Activated CD4-positive, alpha-beta T cell treated with anti-CD3 and anti-CD28 coated beads, Interleukin-2, amount 10 ng/mL, durations not matched to agents 7 days and 5 days (primary cell): ENCODE measurements around the gene CALM3. TPM values are rescaled to one million over a fixed set of nuclear protein-coding genes. Genes with fewer than 3 reads are reported as not detected.
A peak's percentile ranks its signal among the peaks of the same experiment; 100 is the strongest.
"Not testable (repeated sequence)": the region's sequence is repeated elsewhere in the genome, so short reads cannot be mapped to it uniquely, and the experiment has no call there.

Source experiments
- CTCF ChIA-PET: fragments of 350-600 bp; sonication (Branson Sonifier 250); formaldehyde crosslinking; loops from one replicate; lab custom pipeline; 2021; ENCODE audit warnings: antibody characterized with exemption; lab: Charles Lee
- POLR2A ChIA-PET: fragments of 350-600 bp; sonication (Branson Sonifier 250); formaldehyde crosslinking; loops from one replicate; lab custom pipeline; 2021; ENCODE audit warnings: antibody characterized with exemption; lab: Charles Lee
- DNase-seq: peaks from one replicate; pipeline ENCODE4 v3.0.0-alpha.2; 2020
- H3K27ac Mint-ChIP-seq: one replicate; pipeline ENCODE4 v1.8.0; 2021; ENCODE audit warnings: mild to moderate bottlenecking, moderate library complexity, mixed read lengths
- H3K27me3 Mint-ChIP-seq: one replicate; pipeline ENCODE4 v1.8.0; 2021; ENCODE audit warnings: mixed read lengths
- H3K36me3 Mint-ChIP-seq: one replicate; pipeline ENCODE4 v1.8.0; 2021; ENCODE audit warnings: low read depth, mixed read lengths
- H3K4me1 Mint-ChIP-seq: one replicate; pipeline ENCODE4 v1.8.0; 2021; ENCODE audit warnings: mixed read lengths
- H3K4me3 Mint-ChIP-seq: one replicate; pipeline ENCODE4 v1.8.0; 2021; ENCODE audit warnings: mild to moderate bottlenecking, moderate library complexity, mixed read lengths
- H3K9me3 Mint-ChIP-seq: one replicate; pipeline ENCODE4 v1.8.0; 2021; ENCODE audit warnings: mixed read lengths
- total RNA-seq, 2 experiments: library from RNA; stranded (reverse); gene quantifications; one replicate each; pipeline ENCODE4 v1.2.3, GENCODE V29; 2021

Gene CALM3
- total RNA-seq, result 100 to 1,000 TPM; 700 to 784 TPM

DNA sequence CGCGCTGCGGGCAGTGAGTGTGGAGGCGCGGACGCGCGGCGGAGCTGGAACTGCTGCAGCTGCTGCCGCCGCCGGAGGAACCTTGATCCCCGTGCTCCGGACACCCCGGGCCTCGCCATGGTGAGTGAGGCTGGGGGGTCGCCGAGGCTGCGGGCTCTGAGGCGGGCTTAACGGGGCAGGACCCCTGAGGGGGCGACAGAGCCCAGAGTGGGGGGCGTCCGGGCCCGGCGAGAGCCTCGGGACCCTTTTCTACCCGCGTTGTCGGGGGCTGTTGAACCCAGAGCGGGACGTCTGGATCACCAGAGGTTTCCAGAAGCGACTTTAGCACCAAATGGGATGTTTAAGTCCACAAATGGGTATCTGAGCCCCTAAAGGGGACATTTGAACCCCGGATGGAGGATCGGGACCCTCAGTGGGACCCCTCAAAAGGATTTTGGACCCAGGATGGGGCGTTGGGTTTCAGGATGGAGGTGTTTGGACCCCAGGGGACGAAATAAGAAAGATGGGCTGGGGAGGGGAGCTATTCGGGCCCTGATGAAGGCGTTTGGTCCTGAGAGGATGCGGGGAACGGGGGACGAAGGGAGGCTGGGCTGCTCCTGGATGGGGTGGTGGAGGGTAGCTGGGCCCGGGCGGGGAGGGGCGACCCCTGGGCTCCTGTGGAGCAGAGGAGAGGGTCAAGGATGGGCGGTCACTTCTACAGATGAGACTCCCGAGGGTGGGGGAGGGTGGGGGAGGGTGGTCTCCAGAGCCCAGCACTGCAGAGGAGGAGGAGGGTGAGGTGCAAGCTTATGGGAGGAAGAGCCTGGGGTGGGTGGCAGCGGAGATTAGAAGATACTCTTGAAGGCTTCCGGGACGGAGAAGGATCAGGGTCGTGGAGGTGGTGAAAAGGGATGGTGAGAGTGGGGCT, at the start of gene CALM3:
Gene CALM3, plus strand, starts transcription at position 13 of the 907 bp plus-strand sequence. Its CDS starts 105 bp downstream, at position 118.
- DNase-seq, result no peak
- CTCF ChIA-PET, result interaction anchor here (0.6 to 5.3 kb wide), 14 partner anchors 8 to 600 kb away, joined by 3 to 30 read pairs (median 4); partner anchors contain the start of gene DACT3
- H3K27ac Mint-ChIP-seq, result peak within 1 kb of the TSS; percentile 100
- H3K4me3 Mint-ChIP-seq, result peak within 1 kb of the TSS; percentile 95
- peaks cover 41% of the 10 kb centered on the region for H3K36me3 Mint-ChIP-seq
- peaks cover 10% of the 10 kb centered on the region for H3K9me3 Mint-ChIP-seq
- POLR2A ChIA-PET, result interaction anchor here (1.1 to 4.0 kb wide), 3 partner anchors 10 to 78 kb away, joined by 3 to 26 read pairs (median 4); no protein-coding TSS in a partner anchor
- H3K4me1 Mint-ChIP-seq, result peaks cover 35% of the 10 kb centered on the region
- peaks cover 5% of the 10 kb centered on the region for H3K27me3 Mint-ChIP-seq

DNA sequence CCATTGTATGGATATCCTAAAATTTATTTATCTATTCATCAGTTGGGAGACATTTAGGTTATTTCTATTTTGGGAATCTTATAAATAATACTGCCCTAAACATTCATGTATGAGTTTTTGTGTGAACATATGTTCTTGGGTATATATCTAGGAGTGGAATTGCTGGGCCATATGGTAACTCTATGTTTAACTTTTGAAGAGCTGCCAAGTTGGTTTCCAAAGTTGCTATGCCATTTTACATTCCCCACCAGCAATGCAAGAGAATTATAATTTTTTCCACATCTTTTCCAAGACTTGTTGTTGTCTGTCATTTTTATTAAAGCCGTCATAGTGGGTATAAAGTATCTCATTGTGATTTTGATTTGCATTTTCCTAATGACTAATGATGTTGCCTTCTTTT, 48.2 kb upstream of the CALM3 start:
- Mint-ChIP-seq H3K27ac (no peak overlapping the region), H3K9me3 (peaks cover 26% of the 10 kb centered on the region), H3K4me3 (no peak overlapping the region), H3K4me1 (no peaks in the 10 kb centered on the region), H3K27me3 (peaks cover 28% of the 10 kb centered on the region), H3K36me3 (no peaks in the 10 kb centered on the region)
- POLR2A ChIA-PET, result no interaction called here
- no peak for DNase-seq
- CTCF ChIA-PET, result no interaction called here

DNA sequence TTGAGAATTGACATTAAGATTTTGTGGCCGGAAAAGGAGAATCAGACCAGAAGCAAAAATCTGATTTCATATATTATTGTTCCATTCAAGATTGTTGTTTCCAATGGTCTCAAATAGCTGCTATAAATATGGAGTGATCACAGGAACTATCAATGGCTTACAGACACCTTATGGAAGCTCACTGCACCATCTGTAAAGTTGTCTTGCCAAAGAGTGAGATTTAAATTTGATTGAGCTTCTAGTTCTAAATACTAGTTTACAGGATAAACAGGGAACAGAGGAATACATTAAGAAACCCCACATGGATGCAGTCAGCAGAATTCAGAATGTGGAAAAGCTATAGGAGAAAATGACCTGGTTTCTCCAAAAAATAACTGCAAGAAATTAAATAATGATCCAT, 47.0 kb upstream of the CALM3 start:
- H3K27me3 Mint-ChIP-seq, result peaks cover 28% of the 10 kb centered on the region
- no peak overlapping the region for H3K27ac Mint-ChIP-seq
- H3K4me1 Mint-ChIP-seq, result no peaks in the 10 kb centered on the region
- POLR2A ChIA-PET, result no interaction called here
- no peaks in the 10 kb centered on the region for H3K36me3 Mint-ChIP-seq
- no peak for DNase-seq
- H3K9me3 Mint-ChIP-seq, result peaks cover 23% of the 10 kb centered on the region
- CTCF ChIA-PET, result interaction anchor here (1.4 kb wide), 1 partner anchor 38 kb away, joined by 3 read pairs; no protein-coding TSS in a partner anchor
- no peak overlapping the region for H3K4me3 Mint-ChIP-seq

DNA sequence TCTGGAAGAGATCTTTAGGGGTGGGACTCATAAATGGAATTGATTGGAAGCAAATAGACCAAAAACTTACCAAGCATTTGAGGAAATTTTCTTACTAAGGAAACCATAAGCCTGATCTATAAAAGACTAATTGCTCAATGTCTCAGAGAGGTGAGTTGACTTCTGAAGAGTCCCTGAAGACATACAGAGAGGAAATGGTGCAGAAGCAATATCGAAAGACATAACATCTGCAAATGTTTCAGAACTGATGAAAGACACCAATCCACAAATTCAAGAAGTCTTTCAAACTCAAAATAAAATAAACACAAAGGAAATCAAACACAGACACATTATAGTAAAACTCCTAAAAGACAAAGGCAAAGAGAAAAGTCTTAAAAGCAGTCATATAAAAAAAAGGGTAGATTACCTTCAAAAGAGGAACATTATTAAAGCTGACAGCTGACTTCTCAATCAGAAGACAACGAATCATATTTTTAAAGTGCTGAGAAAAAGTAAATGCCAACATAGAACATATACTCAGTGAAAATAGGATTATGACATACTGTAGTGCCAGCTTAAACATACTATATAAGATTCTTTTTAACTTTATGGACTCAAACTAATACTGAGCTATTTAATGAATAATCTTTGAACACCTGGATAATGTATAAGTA, 45.4 kb upstream of the CALM3 start:
- Mint-ChIP-seq H3K27me3 (peaks cover 24% of the 10 kb centered on the region), H3K27ac (no peak overlapping the region), H3K36me3 (no peaks in the 10 kb centered on the region), H3K4me1 (no peaks in the 10 kb centered on the region), H3K9me3 (peaks cover 12% of the 10 kb centered on the region), H3K4me3 (no peak overlapping the region)
- ChIA-PET POLR2A (no interaction called here), CTCF (interaction anchor here (0.6 to 1.0 kb wide), 2 partner anchors 11 to 1204 kb away, joined by 3 read pairs; no protein-coding TSS in a partner anchor)
- no peak for DNase-seq

DNA sequence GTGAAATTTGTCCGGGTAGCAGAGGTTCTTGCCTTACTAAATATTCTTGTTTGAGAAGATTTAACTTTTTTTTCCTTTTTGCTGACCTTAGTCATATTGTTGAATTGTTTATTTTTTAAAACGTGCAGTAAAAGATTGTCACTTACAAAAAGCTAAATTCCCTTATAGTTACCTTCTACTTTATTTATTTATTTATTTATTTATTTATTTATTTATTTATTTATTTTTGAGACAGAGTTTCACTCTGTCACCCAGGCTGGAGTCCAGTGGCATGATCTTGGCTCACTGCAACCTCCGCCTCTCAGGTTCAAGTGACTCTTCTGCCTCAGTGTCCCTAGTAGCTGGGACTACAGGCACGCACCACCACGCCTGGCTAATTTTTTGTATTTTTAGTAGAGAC, 44.7 kb upstream of the CALM3 start:
- POLR2A ChIA-PET, H3K27ac Mint-ChIP-seq, H3K9me3 Mint-ChIP-seq, DNase-seq, H3K4me1 Mint-ChIP-seq, H3K36me3 Mint-ChIP-seq, H3K4me3 Mint-ChIP-seq: not testable (repeated sequence)
- CTCF ChIA-PET, result interaction anchor here (1.0 kb wide), 1 partner anchor 23 kb away, joined by 5 read pairs; no protein-coding TSS in a partner anchor
- peaks cover 19% of the 10 kb centered on the region for H3K27me3 Mint-ChIP-seq

DNA sequence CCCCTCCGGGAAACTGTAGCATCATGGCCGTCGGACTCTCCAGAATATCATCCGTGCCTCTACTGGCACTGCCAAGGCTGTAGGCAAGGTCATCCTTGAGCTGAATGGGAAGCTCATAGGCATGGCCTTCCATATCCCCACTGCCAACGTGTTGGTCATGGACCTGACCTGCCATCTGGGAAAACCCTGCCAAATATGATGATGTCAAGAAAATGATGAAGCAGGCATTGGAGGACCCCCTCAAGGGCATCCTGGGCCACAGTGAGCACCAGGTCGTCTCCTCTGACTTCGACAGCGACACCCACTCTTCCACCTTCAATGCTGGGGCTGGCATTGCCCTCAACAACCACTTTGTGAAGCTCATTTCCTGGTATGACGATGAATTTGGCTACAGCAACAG, 41.9 kb upstream of the CALM3 start:
- Mint-ChIP-seq H3K27ac (no peak overlapping the region), H3K27me3 (peaks cover 11% of the 10 kb centered on the region), H3K36me3 (no peaks in the 10 kb centered on the region), H3K4me1 (peaks cover 4% of the 10 kb centered on the region), H3K4me3 (no peak overlapping the region), H3K9me3 (no peaks in the 10 kb centered on the region)
- ChIA-PET POLR2A (no interaction called here), CTCF (interaction anchor here (0.7 to 1.2 kb wide), 2 partner anchors 12 to 103 kb away, joined by 3 read pairs; no protein-coding TSS in a partner anchor)
- DNase-seq, result no peak

DNA sequence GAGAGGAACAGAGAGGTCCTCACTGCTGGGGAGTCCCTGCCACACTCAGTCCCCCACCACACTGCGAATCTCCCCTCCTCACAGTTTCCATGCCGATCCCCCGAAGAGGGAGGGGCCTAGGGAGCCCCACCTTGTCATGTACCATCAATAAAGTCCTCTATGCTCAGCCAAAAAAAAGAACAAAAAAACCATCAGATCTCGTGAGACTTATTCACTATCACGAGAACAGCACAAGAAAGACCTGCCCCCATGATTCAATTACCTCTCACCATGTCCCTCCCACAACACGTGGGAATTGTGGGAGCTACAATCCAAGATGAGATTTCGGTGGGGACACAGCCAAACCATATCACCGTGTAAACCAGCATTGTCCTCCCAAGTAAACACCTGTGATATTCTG, 41.5 kb upstream of the CALM3 start:
- DNase-seq, POLR2A ChIA-PET, H3K27me3 Mint-ChIP-seq, H3K27ac Mint-ChIP-seq, H3K4me1 Mint-ChIP-seq, H3K4me3 Mint-ChIP-seq, H3K36me3 Mint-ChIP-seq, H3K9me3 Mint-ChIP-seq: not testable (repeated sequence)
- CTCF ChIA-PET, result interaction anchor here (0.7 to 1.2 kb wide), 2 partner anchors 12 to 102 kb away, joined by 3 read pairs; no protein-coding TSS in a partner anchor

DNA sequence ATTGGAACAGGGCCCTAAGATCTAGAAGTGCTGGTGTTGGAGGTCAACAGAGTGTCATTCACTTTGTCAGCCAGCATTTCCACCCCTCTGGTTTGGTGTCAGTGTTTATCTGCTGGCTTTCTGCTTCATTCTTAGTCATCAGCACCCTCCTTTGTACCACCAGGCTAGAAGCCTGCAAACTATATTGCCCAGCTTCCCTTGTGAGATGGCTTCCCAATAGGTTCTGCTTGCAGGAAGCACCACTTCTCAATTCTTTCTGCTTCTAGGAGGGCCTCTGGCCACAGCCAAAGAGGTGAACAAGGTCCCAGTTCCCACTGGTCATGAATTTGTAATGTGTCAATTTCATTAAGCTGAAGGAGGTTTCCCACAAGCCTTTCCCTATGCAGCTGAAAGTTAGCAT, 36.4 kb upstream of the CALM3 start:
- no peak for DNase-seq
- Mint-ChIP-seq H3K27ac (no peak overlapping the region), H3K4me3 (no peak overlapping the region), H3K27me3 (no peaks in the 10 kb centered on the region), H3K36me3 (no peaks in the 10 kb centered on the region), H3K9me3 (no peaks in the 10 kb centered on the region), H3K4me1 (peaks cover 4% of the 10 kb centered on the region)
- ChIA-PET POLR2A (no interaction called here), CTCF (no interaction called here)

DNA sequence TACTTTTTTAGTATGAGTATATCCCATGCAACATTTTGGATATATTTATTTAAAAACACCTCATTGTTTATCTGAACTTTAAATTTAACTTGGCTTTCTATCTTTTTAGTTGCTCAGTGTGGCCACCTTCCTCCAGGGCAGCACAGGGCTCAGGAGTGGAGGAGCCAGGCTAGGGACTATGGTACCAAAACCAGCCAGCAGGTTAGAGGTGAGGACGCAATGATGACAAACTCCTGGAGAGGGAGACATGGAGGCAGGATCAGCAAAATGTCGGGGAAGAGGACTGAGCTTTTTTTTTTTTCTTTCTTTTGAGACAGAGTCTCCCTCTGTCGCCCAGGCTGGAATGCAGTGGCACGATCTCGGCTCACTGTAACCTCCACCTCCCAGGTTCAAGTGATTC, 29.6 kb upstream of the CALM3 start:
- Mint-ChIP-seq H3K9me3 (no peaks in the 10 kb centered on the region), H3K4me1 (peaks cover 23% of the 10 kb centered on the region), H3K27ac (no peak overlapping the region), H3K36me3 (peaks cover 2% of the 10 kb centered on the region), H3K27me3 (peaks cover 9% of the 10 kb centered on the region), H3K4me3 (no peak overlapping the region)
- peak; percentile 35 for DNase-seq
- ChIA-PET CTCF (interaction anchor here (0.6 to 1.3 kb wide), 5 partner anchors 12 to 106 kb away, joined by 3 read pairs; no protein-coding TSS in a partner anchor), POLR2A (interaction anchor here (0.7 kb wide), 1 partner anchor 201 kb away, joined by 5 read pairs; no protein-coding TSS in a partner anchor)

DNA sequence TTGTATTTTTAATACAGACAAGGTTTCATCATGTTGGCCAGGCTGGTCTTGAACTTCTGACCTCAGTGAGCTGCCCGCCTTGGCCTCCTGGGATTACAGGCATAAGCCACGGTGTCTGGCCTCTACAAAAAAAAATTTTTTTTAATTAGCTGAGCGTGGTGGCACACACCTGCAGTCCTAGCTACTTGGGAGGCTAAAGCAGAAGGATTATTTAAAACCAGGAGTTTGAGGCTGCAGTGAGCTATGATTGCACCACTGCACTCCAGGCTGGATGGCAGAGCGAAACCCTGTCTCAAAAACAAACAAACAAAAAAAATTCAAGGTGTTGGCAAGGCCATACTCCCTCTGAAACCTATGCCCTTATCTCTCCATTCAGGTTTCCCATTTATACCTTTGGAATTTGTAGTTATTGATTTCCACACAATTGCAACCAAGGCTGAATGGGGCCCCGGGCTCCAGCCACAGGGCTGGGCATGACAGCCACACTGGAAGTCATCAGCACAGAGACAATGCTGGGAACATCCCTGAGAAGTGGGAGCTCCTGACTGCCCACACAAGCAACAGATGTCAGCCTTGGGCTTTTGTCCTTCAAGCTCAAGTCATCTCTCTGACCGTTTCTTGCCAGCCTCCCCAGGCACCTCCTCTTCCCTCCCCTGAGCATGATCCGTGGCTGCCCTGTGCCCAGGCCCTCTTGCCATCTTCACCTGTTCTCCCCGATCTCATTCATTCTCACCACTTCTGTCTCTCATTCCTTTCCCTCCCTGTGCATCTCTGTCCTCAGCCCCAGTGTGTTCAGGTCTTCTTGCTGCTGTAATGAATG, 27.2 kb upstream of the CALM3 start:
- no peak for DNase-seq
- POLR2A ChIA-PET, result no interaction called here

DNA sequence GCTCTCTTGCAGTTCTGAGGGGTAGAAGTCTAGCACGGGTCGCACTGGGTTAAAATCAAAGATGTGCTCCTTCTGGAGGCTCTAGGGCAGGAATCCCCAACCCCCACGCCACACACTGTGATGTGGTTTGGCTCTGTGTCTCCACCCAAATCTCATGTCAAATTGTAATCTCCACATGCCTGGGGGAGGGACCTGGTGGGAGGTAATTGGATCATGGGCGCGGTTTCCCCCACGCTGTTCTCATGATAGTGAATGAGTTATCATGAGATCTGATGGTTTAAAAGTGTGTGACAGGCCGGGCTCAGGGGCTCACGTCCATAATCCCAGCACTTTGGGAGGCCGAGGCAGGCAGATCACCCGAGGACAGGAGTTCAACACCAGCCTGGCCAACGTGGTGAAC, 26.6 kb upstream of the CALM3 start:
- H3K36me3 Mint-ChIP-seq, result peaks cover 4% of the 10 kb centered on the region
- H3K27ac Mint-ChIP-seq, result peak overlapping the region; percentile 16
- POLR2A ChIA-PET, result no interaction called here
- no peak overlapping the region for H3K4me3 Mint-ChIP-seq
- peak; percentile 68 for DNase-seq
- peaks cover 31% of the 10 kb centered on the region for H3K4me1 Mint-ChIP-seq
- peaks cover 9% of the 10 kb centered on the region for H3K27me3 Mint-ChIP-seq
- CTCF ChIA-PET, result interaction anchor here (0.6 kb wide), 1 partner anchor 92 kb away, joined by 3 read pairs; no protein-coding TSS in a partner anchor
- no peaks in the 10 kb centered on the region for H3K9me3 Mint-ChIP-seq

More for the DNA sequence above, 27.2 kb upstream of the CALM3 start:
- Mint-ChIP-seq H3K9me3 (no peaks in the 10 kb centered on the region), H3K27me3 (peaks cover 9% of the 10 kb centered on the region), H3K36me3 (peaks cover 4% of the 10 kb centered on the region), H3K4me1 (peaks cover 31% of the 10 kb centered on the region), H3K27ac (peak overlapping the region; percentile 16), H3K4me3 (no peak overlapping the region)
- CTCF ChIA-PET, result no interaction called here

DNA sequence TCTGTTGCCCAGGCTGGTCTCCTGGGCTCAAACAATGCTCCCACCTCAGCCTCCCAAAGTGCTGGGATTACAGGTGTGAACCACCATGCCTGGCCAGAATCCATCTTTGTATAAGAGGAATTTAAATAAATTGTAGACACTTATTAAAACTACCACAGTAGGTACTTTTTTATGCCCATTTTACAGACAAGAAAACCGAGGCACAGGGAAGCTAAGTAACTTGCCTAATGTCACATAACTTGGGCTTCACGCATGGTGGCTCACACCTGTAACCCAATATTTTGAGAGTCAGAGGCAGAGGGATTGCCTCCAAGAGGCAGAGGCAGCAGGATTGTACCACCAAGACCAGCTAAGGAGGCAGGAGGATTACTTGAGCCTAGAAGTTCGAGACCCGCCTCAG, 22.7 kb upstream of the CALM3 start:
- no peaks in the 10 kb centered on the region for H3K9me3 Mint-ChIP-seq
- ChIA-PET POLR2A (no interaction called here), CTCF (interaction anchor here (0.8 kb wide), 1 partner anchor 84 kb away, joined by 3 read pairs; no protein-coding TSS in a partner anchor)
- H3K36me3 Mint-ChIP-seq, result peaks cover 4% of the 10 kb centered on the region
- H3K27ac Mint-ChIP-seq, result no peak overlapping the region
- DNase-seq, result no peak
- peaks cover 2% of the 10 kb centered on the region for H3K27me3 Mint-ChIP-seq
- peaks cover 23% of the 10 kb centered on the region for H3K4me1 Mint-ChIP-seq
- H3K4me3 Mint-ChIP-seq, result no peak overlapping the region
